Measurements from ENCODE around the gene MYL5. TPM values are rescaled to one million over a fixed set of nuclear protein-coding genes. Genes with fewer than 3 reads are reported as not detected.
A peak's percentile ranks its signal among the peaks of the same experiment; 100 is the strongest.

Gene MYL5
- total RNA-seq, 1 experiment from 2014 or later, result 17.1 TPM

DNA sequence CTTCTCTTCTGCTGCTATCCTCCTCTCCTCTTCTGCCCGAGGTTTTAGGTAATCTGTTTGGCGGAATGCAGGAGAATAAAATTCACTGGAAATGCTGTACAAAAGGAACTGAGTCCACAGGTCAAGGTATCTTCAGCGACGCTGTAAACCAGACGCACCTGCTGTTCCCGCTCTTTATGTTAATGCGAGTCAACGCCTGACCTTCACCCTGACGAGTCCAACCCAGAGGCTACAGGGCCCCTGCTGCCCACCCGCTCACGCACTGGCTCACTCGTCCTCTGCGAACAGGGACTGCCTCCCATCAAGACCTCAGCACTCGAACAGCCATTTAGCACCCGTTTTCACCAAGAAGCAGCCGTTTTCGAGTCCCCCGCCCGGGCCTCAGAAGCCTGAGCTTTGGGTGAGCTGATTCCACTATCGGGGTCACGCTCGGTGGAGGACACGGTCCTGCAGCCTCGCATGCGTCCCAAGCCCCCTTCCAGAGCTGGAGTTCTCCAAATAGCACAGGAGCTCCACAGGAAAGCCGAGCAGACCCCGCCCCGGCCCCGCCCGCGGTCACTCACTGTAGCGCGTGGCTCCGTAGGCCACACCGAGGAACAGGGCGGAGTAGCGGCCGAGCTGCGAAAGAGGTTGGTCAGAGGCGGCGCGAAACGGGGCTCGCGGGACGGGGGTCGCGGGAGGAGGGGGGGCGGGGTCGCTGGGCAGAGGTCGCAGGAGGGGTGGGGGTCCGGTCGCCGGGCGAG is 822 bp upstream of the MYL5 start:
- peaks cover 5% of the 10 kb centered on the region for H3K4me1 Mint-ChIP-seq (ENCODE audit: low read depth, unreplicated experiment)
- peaks cover 42% of the 10 kb centered on the region for H3K36me3 Mint-ChIP-seq (ENCODE audit: insufficient read depth, unreplicated experiment)
- H3K36me3 ChIP-seq (ENCODE audit: control insufficient read depth, insufficient read depth, low read length), result peaks cover 2% of the 10 kb centered on the region; the same call in 1 of the 2 replicates
- CTCF ChIA-PET, result interaction anchor here (0.7 to 1.5 kb wide), 5 partner anchors 11 to 200 kb away, joined by 3 to 6 read pairs (median 3); no protein-coding TSS in a partner anchor
- no peaks in the 10 kb centered on the region for H3K27me3 ChIP-seq (replicated peaks; ENCODE audit: control insufficient read depth, insufficient read depth, low read length)
- intact Hi-C loops (cut with micrococcal nuclease; ENCODE audit: unreplicated experiment), result no loop called here
- no peaks in the 10 kb centered on the region for H3K27me3 Mint-ChIP-seq (ENCODE audit: insufficient read depth, unreplicated experiment)
- peak in 1 of 2 experiments; percentile 47 for DNase-seq
- BruUV-seq (replicated peaks), result no TSS peak
- TF ChIP-seq, protein P1, sequence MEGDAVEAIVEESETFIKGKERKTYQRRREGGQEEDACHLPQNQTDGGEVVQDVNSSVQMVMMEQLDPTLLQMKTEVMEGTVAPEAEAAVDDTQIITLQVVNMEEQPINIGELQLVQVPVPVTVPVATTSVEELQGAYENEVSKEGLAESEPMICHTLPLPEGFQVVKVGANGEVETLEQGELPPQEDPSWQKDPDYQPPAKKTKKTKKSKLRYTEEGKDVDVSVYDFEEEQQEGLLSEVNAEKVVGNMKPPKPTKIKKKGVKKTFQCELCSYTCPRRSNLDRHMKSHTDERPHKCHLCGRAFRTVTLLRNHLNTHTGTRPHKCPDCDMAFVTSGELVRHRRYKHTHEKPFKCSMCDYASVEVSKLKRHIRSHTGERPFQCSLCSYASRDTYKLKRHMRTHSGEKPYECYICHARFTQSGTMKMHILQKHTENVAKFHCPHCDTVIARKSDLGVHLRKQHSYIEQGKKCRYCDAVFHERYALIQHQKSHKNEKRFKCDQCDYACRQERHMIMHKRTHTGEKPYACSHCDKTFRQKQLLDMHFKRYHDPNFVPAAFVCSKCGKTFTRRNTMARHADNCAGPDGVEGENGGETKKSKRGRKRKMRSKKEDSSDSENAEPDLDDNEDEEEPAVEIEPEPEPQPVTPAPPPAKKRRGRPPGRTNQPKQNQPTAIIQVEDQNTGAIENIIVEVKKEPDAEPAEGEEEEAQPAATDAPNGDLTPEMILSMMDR (IDR thresholded peaks at IDR 0.05; ENCODE audit: insufficient read depth in 1 of 2, low read depth in 1 of 2, low read length in 1 of 2, severe bottlenecking in 1 of 2, unreplicated experiment in 1 of 2), result no peak
- H3K4me1 ChIP-seq, result peaks cover 4% of the 10 kb centered on the region; the same call in 1 of the 2 replicates
- H3K4me3 ChIP-seq (ENCODE audit: low read depth, low read length), result peak overlapping the region; percentile 96
- no peaks in the 10 kb centered on the region for H3K9me3 ChIP-seq
- H3K9me3 Mint-ChIP-seq (ENCODE audit: unreplicated experiment), result no peaks in the 10 kb centered on the region
- H3K4me3 Mint-ChIP-seq (ENCODE audit: unreplicated experiment), result peak overlapping the region; percentile 80
- H3K27ac Mint-ChIP-seq (ENCODE audit: unreplicated experiment), result peak overlapping the region; percentile 85
- POLR2A ChIA-PET, result interaction anchor here (0.6 to 1.0 kb wide), 2 partner anchors 13 to 108 kb away, joined by 3 to 8 read pairs; no protein-coding TSS in a partner anchor

DNA sequence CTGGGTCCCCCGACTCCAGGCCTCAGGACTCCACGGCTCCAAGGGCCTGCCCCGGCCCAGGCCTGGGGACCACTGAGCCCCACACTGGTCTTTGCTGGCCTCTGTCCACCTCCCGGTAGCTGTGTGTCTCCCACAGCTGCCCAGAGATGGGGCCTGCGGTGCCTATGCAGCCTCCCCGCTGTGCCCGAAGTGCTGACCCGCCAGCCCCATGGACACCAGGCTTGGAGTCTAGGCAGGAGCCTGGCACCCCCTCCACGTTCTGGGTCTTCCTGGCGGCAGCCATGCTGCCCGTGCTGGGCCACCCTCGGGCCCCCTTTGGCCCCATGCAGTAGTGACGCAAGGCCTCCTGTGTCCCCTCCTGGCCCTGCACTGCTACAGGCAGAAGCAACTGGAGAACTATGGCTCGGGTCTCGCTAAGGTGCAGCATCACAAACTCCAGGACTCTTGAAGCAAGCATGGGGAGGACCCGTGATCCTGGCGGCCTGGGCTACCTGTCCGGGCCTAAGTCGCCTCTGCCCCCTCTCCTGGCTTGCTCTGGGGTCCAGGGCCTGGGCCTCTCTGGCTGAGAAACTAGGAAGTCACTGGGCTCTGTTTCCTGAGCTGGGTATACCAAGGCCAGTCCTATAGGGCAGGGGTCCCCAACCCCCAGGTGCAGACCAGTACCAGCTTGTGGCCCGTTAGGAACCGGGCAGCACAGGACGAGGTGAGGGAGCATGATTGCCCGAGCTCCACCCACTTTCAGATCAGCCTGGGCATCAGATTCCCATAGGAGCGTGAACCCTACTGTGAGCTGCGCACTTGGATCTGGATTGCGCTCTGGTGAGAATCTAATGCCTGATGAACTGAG is 917 bp downstream of the MYL5 start:
- CTCF ChIA-PET, result no interaction called here
- Mint-ChIP-seq H3K36me3 (ENCODE audit: insufficient read depth, unreplicated experiment) (peaks cover 46% of the 10 kb centered on the region), H3K4me1 (ENCODE audit: low read depth, unreplicated experiment) (peaks cover 5% of the 10 kb centered on the region), H3K9me3 (ENCODE audit: unreplicated experiment) (no peaks in the 10 kb centered on the region), H3K27ac (ENCODE audit: unreplicated experiment) (peak overlapping the region; percentile 85), H3K27me3 (ENCODE audit: insufficient read depth, unreplicated experiment) (no peaks in the 10 kb centered on the region), H3K4me3 (ENCODE audit: unreplicated experiment) (peak overlapping the region; percentile 80)
- no peaks in the 10 kb centered on the region for H3K9me3 ChIP-seq
- intact Hi-C loops (cut with micrococcal nuclease; ENCODE audit: unreplicated experiment), result no loop called here
- TF ChIP-seq, protein P1 (IDR thresholded peaks at IDR 0.05; ENCODE audit: insufficient read depth in 1 of 2, low read depth in 1 of 2, low read length in 1 of 2, severe bottlenecking in 1 of 2, unreplicated experiment in 1 of 2), result no peak
- no peaks in the 10 kb centered on the region for H3K27me3 ChIP-seq (replicated peaks; ENCODE audit: control insufficient read depth, insufficient read depth, low read length)
- peaks cover 4% of the 10 kb centered on the region; the same call in 1 of the 2 replicates for H3K4me1 ChIP-seq
- peak overlapping the region; percentile 96 for H3K4me3 ChIP-seq (ENCODE audit: low read depth, low read length)
- POLR2A ChIA-PET, result no interaction called here
- no peak for DNase-seq
- no TSS peak for BruUV-seq (replicated peaks)
- H3K36me3 ChIP-seq (ENCODE audit: control insufficient read depth, insufficient read depth, low read length), result peaks cover 2% of the 10 kb centered on the region; the same call in 1 of the 2 replicates

Data from Caco-2 (cell line).